ENCODE data around the gene COX4I1.
A peak's percentile ranks its signal among the peaks of the same experiment; 100 is the strongest.

Gene COX4I1

DNA sequence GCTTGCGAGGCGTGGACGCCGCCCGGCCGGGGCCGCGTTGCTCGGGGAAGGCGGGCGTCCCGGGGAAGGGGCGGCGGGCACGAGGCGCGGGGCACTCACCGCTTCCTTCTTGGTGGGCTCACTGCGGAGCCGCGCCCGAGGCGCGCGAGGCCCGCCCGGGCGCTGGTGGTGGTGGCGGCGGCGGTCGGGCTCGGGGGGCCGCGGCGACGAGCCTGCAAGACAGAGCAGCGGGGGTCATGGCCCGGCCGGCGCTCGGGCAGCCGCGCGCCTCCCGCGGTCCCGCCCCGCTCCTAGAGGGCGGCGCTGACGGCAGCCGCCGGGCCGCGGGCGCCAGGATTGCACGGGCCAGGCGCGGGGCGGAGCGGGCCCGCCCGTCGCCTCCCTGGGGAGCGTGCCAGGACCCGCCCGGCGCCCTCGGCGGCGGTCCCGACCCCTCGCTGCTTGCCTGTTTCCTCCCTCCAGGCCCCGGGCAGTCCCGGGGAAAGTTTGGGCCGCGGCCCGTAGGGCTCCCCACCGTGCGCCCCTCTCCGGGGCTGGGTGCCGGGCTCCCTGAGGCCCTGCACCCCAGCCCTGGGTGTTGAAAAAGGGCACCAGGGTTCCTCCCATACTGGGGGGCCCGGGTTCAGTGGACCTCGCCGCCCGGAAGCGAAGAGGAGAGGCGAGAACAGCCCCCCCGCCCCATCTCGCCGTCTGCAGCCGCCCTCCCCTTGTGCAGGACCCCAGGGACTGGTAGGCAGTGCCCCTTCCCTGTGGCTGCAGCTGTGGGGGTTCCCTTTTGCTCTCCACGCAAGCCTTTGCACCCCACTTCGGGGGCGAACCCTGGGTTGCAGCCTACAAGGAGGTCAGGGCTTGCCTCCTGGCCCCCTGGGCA, 48.4 kb upstream of the COX4I1 start, which contains the start of gene C16orf74 (continued):
- peak; percentile 54 for TF ChIP-seq ZNF335 (tag by site-specific recombination; conservative IDR thresholded peaks at IDR 0.05)
- TF ChIP-seq ZNF324 (tag by site-specific recombination; IDR thresholded peaks at IDR 0.05) = no peak
- TF ChIP-seq, protein P1, sequence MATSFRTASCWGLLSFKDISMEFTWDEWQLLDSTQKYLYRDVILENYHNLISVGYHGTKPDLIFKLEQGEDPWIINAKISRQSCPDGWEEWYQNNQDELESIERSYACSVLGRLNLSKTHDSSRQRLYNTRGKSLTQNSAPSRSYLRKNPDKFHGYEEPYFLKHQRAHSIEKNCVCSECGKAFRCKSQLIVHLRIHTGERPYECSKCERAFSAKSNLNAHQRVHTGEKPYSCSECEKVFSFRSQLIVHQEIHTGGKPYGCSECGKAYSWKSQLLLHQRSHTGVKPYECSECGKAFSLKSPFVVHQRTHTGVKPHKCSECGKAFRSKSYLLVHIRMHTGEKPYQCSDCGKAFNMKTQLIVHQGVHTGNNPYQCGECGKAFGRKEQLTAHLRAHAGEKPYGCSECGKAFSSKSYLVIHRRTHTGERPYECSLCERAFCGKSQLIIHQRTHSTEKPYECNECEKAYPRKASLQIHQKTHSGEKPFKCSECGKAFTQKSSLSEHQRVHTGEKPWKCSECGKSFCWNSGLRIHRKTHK (tag by site-specific recombination; IDR thresholded peaks at IDR 0.05) = no peak
- TF ChIP-seq ZNF600 (tag by site-specific recombination; IDR thresholded peaks at IDR 0.05) = no peak
- TF ChIP-seq PRDM1 (tag by site-specific recombination; IDR thresholded peaks at IDR 0.05) = no peak
- TF ChIP-seq ZNF423 (tag by site-specific recombination; IDR thresholded peaks at IDR 0.05) = peak; percentile 59
- peak; percentile 36; the same call in 1 of the 2 replicates for TF ChIP-seq PATZ1 (tag by site-specific recombination; IDR thresholded peaks at IDR 0.05)
- no peak for TF ChIP-seq MZF1 (tag by site-specific recombination; IDR thresholded peaks at IDR 0.05; ENCODE audit: borderline replicate concordance)
- peak; percentile 18; the same call in 1 of the 2 replicates for TF ChIP-seq ZNF561 (tag by site-specific recombination; IDR thresholded peaks at IDR 0.05; ENCODE audit: borderline replicate concordance)
- TF ChIP-seq ZNF18 (tag by site-specific recombination; IDR thresholded peaks at IDR 0.05) = no peak
- no peak for TF ChIP-seq ZNF280C (tag by site-specific recombination; IDR thresholded peaks at IDR 0.05)
- TF ChIP-seq ZNF433 (tag by site-specific recombination; IDR thresholded peaks at IDR 0.05; ENCODE audit: low read depth) = no peak
- no peak for TF ChIP-seq ZNF239 (tag by site-specific recombination; IDR thresholded peaks at IDR 0.05)
- TF ChIP-seq ZNF274 (IDR thresholded peaks at IDR 0.05; ENCODE audit: low read length) = no peak
- TF ChIP-seq ZNF274 (tag by site-specific recombination; IDR thresholded peaks at IDR 0.05; ENCODE audit: borderline replicate concordance) = no peak
- no peak for TF ChIP-seq ZFP37 (tag by site-specific recombination; IDR thresholded peaks at IDR 0.05)
- no peak for TF ChIP-seq ZNF837 (tag by site-specific recombination; IDR thresholded peaks at IDR 0.05)
- no peak for TF ChIP-seq TCF7L2 (IDR thresholded peaks at IDR 0.05; ENCODE audit: borderline replicate concordance, low read depth, low read length)
- TF ChIP-seq, protein P2, sequence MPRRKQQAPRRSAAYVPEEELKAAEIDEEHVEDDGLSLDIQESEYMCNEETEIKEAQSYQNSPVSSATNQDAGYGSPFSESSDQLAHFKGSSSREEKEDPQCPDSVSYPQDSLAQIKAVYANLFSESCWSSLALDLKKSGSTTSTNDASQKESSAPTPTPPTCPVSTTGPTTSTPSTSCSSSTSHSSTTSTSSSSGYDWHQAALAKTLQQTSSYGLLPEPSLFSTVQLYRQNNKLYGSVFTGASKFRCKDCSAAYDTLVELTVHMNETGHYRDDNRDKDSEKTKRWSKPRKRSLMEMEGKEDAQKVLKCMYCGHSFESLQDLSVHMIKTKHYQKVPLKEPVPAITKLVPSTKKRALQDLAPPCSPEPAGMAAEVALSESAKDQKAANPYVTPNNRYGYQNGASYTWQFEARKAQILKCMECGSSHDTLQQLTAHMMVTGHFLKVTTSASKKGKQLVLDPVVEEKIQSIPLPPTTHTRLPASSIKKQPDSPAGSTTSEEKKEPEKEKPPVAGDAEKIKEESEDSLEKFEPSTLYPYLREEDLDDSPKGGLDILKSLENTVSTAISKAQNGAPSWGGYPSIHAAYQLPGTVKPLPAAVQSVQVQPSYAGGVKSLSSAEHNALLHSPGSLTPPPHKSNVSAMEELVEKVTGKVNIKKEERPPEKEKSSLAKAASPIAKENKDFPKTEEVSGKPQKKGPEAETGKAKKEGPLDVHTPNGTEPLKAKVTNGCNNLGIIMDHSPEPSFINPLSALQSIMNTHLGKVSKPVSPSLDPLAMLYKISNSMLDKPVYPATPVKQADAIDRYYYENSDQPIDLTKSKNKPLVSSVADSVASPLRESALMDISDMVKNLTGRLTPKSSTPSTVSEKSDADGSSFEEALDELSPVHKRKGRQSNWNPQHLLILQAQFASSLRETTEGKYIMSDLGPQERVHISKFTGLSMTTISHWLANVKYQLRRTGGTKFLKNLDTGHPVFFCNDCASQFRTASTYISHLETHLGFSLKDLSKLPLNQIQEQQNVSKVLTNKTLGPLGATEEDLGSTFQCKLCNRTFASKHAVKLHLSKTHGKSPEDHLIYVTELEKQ (tag by site-specific recombination; IDR thresholded peaks at IDR 0.05; ENCODE audit: borderline replicate concordance) = no peak
- TF ChIP-seq ZNF148 (tag by site-specific recombination; IDR thresholded peaks at IDR 0.05; ENCODE audit: borderline replicate concordance) = no peak
- TF ChIP-seq, protein P3, sequence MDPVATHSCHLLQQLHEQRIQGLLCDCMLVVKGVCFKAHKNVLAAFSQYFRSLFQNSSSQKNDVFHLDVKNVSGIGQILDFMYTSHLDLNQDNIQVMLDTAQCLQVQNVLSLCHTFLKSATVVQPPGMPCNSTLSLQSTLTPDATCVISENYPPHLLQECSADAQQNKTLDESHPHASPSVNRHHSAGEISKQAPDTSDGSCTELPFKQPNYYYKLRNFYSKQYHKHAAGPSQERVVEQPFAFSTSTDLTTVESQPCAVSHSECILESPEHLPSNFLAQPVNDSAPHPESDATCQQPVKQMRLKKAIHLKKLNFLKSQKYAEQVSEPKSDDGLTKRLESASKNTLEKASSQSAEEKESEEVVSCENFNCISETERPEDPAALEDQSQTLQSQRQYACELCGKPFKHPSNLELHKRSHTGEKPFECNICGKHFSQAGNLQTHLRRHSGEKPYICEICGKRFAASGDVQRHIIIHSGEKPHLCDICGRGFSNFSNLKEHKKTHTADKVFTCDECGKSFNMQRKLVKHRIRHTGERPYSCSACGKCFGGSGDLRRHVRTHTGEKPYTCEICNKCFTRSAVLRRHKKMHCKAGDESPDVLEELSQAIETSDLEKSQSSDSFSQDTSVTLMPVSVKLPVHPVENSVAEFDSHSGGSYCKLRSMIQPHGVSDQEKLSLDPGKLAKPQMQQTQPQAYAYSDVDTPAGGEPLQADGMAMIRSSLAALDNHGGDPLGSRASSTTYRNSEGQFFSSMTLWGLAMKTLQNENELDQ (tag by site-specific recombination; IDR thresholded peaks at IDR 0.05; ENCODE audit: low read depth) = no peak
